ENCODE measurements around the gene MAGED2.
"Not testable (repeated sequence)": the region's sequence is repeated elsewhere in the genome, so short reads cannot be mapped to it uniquely, and the experiment has no call there.

Gene MAGED2, protein sequence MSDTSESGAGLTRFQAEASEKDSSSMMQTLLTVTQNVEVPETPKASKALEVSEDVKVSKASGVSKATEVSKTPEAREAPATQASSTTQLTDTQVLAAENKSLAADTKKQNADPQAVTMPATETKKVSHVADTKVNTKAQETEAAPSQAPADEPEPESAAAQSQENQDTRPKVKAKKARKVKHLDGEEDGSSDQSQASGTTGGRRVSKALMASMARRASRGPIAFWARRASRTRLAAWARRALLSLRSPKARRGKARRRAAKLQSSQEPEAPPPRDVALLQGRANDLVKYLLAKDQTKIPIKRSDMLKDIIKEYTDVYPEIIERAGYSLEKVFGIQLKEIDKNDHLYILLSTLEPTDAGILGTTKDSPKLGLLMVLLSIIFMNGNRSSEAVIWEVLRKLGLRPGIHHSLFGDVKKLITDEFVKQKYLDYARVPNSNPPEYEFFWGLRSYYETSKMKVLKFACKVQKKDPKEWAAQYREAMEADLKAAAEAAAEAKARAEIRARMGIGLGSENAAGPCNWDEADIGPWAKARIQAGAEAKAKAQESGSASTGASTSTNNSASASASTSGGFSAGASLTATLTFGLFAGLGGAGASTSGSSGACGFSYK

DNA sequence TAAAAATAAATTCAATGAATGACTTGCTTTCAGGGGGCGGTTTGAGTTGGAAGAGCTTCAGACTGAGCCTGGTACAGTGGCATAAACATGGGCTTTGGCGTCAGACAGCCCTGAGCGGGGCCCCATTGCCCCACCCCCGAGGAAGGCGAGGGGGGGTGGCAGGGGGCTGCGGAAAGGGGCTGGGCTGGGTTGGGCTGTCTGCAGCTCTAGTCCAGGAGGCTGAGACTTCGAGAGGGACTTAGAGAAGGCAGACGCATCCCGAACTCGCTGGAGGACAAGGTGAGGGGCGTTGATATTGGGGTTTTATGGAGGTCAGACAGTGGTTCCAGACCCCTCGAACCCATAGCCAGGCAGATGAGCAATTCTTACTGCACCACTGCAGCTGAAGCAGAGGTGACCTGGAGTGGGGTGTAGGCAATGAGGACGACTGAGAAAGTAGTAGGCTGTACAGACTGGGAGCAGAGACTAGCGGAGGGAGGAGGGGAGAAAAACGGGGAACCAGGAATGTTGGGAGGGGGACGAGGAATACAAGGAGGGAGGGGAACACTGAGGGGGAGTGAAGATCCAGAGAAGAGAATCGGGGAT lies at the start of gene MAGED2:
Gene MAGED2 (plus strand): TSS at position 222 of the 585 bp plus-strand sequence. CDS start 1,587 bp downstream, outside the sequence.
- DNase-seq (ENCODE audit: low read depth in 3 of 3): no peak

DNA sequence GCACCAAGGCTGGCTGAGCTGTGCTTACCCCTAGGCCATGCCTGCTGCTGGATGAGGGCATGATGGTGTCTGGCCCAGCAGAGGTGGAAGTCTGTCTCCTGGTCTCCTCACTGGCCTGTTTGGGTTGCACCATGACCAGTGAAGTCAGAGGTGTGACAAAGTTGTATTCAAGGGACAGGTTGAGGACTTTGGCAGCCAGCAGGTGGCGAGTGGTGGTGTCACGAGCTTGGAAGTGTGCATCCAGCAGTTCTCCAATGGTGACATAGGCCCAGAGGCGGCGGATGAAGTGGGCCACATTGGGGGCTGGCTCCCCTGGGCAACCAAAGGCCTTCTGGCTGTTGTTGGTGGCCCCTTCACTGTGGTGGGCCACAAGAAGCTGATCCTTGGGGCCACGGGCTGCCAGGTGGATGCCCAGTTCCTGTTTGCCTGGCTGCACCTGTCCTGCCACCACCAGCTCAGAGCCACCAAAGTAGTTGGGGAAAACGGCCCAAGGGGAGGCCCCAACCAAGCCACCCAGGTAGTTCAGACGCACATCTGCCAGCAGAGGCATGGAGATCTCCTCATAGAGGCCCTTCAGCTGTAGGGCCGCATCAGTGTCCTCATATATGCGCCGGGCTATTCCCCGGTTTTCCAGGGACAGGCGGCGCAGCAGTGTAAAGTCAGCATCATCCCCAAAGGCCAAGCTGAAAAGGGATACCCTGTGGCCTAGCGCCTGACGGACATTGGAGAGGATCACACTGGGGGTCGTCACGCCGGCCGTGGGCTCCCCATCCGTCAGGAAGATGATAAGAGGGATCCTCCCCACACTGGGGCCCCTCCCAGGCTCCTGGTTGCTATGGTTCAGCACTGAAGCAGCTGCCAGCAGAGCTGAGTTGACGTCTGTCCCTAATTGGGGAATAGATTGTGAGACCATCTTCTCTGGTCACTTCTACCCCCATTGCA lies 49.2 kb upstream of the MAGED2 start:
- DNase-seq (ENCODE audit: low read depth in 3 of 3): no peak

DNA sequence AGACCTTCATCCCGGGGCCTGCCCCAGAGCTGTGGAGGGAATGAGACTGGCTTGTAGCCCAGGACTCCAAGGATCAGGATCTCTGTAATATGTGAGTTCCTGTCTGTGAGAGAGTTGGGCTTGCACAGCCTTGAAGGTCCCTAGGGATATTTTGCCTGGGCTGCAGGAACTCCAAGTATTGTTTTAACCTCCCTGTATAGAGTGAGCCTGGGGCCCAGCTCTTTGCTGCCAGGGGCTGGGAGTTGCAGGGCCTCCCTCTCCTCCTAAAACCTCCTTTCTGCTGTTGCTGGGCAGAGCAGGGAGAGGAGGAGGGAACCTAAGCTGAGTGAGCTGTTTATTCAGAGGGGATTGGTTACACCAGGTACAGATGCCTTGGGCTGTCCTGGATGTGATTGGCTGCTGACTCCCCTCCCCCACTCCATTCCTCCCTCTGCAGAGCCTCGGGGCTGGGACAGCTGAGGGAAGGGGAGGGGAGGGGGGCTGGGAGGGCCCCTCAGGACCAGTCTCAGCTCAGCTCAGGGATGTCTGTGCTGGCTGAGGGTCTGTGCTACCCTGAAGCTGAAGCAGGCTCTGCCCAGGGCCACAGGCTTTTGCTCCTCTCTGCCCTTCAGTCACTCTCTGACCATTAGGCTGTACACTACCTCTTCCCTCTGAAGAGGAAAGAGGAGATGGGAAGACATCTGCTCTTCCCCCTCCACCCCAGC lies 33.0 kb upstream of the MAGED2 start:
- not testable (repeated sequence) for DNase-seq (ENCODE audit: low read depth in 3 of 3)

DNA sequence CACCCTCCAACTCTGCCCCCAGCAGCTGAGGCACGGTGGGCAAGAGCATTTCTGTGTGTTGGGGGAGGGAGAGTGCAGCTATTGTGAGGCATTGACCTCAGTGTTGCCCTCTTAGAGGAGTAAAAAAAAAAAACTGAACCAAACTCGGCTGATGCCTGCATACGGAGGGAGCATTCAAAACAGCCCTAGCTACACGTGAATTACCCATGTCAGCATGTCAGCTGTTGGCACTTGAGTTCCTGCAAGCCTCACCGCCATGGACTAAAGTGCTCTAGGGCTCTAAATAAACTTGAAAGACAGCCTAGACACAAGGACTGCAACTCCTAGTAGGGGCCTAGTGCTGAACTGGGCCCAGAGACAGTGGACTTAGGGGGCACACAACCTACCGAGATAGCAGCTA lies 31.5 kb upstream of the MAGED2 start:
- DNase-seq (ENCODE audit: low read depth in 3 of 3): no peak

DNA sequence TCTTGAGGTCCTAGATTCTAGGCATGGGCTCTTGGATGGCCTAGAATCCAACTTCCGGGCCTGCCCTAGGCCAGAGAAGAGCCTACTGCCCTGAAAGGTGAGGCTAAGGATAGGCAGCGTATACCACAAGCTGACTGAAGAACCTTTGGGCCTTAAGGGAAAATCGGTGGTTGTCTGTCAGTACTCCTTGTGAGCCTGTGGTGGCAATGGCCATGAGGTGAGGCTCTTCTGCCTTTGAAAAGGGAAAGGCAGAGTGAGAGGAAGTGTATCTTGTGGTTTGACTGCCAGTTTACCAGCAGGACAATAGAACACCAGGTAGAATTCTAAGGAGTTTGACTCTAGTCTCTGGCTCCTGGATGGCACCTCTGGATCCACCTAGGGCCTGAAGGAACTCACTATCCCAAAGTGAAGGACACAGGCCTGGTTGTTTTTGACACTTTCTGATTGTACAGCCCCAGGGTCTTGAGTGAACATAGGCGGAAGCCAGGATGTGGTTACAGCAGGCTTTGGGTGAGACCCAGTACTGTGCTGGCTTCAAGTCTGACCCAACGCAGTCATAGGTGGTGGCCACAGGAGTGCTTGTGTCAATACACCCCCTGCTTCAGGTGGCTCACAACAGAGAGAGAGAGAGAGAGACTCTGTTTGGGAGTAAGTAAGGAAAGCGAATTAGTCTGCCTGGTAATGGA lies 30.4 kb upstream of the MAGED2 start:
- no peak for DNase-seq (ENCODE audit: low read depth in 3 of 3)

DNA sequence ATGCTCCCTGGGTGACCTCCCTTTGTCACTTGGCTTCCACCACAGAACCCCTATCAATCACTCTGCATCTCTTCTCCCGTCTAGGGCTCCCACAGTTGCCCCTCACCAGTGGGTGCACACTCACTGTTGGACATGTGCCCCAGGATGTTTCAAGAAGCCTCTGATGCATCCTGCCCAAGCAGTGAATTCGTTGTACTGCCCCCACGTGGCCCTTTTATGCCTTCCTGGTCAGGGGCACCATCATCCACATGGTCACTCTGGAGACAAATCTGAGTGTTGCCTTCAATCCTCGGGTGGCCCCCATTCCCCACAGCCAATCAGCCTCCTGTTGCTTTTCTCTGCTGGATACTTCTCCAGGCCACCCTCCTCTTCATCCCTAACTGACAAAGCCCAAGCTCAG lies 21.6 kb upstream of the MAGED2 start:
- no peak for DNase-seq (ENCODE audit: low read depth in 3 of 3)

DNA sequence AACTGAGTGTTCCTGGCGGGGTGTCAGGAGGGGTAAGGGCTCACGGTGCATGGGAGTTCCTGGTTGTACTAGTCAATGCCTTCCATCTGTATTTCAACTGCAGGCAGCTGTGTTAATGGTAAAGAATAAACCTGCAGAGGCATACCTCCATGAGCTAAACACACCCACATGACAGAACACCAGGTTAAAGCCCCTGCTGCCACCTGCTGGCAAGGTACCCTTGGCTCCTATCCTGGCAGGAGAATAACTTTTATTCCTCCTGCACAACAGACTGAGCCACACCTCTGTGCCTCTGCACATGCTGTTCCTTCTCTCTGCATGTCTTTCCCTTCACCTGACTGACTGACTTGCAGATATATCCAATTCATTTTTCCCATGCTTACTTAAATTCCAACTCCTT lies 20.6 kb upstream of the MAGED2 start:
- peak in 1 of 3 donors; percentile 5 for DNase-seq (ENCODE audit: low read depth in 3 of 3)

DNA sequence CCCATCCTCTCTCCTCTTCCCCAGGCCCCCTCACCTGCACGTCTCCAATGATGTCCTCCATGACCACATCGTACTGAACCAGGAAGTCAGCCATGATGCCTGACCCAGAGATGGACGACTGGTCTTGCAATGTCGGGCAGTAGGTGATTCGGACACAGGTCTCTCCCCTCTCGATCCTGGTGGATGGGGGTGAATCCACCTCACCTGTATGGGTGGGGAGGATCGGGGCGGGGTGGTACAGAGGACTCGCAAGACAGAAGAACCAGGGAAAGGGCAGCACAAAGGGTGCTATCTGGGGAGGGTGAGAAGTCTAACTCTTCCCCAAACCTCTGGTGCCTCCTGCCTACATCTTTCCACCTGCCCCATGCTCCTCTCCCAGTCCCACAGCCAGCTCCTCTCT lies 19.1 kb upstream of the MAGED2 start:
- no peak for DNase-seq (ENCODE audit: low read depth in 3 of 3)

DNA sequence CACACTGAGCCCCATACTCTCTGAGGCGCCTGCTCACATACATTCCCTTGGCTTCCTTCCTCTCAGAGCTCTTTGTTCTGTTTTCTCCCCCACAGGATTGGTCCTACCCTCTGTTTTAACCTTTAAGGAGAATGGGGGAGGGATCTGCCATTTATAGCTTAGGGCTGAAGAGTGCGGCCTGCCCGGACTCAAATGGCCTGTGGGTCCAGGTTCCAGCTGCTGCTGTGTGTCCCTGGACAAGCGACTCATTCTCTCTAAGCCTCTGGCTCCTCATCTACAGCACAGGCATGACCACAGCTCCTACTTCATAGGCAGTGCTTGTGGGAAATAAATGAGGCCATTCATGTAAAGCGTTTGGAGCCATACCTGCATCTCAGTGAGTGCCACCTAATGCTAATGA lies 18.1 kb upstream of the MAGED2 start:
- DNase-seq (ENCODE audit: low read depth in 3 of 3): not testable (repeated sequence)

DNA sequence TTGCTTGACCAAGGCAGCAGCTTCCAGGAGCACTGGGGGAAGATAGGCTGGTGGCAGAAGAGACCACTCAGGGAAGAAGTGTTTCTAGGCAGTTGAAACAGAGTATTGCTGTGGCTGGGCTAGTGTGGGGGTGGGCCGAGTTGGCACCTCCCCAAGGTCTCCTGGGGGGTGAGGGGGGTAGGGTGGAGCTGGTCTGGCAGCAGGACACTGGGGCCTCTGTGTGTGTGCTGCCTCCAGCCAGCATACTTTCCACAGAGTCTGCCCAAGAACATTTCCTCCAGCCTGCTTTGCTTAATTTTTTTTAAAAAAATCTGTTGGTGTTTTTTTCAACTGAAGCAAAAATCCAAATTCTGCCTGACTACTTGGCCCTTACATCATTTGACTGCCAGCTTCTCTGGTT lies 13.5 kb upstream of the MAGED2 start:
- DNase-seq (ENCODE audit: low read depth in 3 of 3): no peak

DNA sequence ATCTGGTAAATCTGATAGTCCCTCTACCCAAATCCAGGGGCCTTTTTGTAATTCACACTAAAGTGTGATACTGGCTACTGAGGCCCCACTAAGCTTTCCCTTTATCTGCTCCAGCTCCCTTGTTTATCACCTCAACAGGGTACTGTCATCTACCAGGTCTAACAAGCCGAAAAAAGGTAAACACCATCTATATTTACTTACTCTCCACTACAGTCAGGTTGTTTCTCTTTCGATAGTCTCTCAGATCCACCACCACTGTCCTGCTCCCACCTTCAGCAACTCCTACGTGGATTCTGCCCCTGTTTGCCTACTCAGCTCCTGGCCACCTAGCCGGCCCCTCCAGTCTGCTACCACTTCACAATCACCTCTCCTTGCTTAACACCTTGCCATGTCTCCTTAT lies 12.8 kb upstream of the MAGED2 start:
- DNase-seq (ENCODE audit: low read depth in 3 of 3): no peak

DNA sequence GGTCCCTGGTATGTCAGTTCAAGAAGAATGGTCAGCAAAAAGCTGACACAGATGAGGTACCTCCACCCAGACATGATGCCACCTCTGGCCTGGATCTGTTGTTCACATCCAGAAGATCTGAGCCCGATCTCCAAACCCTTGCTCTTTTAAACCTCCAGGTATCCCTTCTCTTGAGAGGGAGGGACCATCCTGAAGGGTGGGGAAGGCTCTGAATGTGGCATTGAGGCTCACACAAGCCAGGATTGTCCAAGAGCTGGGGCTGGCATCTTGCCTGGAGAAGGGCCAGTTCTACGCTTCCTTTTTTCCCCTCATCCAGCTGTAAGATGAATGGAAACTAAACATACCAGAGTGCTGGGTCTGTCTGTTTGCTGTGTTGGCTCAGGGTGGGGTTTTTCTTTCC lies 9.4 kb upstream of the MAGED2 start, which contains the start of gene ITIH6:
Gene ITIH6 (minus strand): TSS at position 119 of the 400 bp plus-strand sequence. CDS start 45 bp downstream, at position 74.
- no peak for DNase-seq (ENCODE audit: low read depth in 3 of 3)

DNA sequence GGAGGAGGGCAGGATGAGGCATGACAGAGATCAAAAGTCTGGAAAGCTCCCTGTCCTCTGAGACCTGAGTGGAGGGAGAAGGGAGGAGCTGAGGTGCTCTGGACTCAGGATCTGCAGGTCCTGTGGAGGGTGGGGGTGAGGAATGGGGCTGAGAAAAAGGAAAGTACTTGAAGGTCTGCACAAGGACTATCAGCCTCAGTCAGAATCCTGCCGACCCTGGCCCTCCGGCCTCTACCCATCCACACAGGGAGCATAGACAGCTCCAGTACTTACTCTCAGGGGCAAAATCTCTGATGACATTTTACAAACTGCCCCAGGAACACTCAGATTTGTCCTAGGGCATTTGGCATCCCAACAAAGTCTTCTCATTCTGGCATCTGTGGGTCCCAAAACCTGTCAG lies 8.5 kb upstream of the MAGED2 start:
- DNase-seq (ENCODE audit: low read depth in 3 of 3): no peak

DNA sequence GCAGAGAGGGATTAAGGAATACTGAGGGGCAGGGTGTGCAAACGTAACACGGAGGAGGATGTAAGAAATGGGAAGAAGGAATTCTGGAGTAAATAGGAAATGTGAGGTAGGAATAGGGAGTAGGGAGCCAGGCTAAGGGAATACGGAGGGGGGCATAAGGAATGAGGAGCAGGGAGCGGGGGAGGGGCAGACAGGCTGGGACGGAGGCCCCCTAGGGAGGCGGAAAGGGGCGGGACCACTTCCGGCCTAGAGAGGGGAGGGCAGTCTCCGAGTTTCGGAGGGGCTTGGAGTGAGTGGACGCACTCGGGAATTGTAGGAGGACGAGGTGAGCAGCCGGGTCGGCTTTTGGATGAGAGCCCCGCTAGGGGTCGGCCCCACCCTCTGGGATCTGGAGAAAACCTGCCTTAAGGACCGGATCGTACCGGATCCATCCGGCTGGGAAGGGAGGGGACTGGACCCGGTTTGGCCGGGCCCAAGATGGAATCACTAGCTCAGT lies 612 bp downstream of the MAGED2 start:
- DNase-seq (ENCODE audit: low read depth in 3 of 3): no peak

DNA sequence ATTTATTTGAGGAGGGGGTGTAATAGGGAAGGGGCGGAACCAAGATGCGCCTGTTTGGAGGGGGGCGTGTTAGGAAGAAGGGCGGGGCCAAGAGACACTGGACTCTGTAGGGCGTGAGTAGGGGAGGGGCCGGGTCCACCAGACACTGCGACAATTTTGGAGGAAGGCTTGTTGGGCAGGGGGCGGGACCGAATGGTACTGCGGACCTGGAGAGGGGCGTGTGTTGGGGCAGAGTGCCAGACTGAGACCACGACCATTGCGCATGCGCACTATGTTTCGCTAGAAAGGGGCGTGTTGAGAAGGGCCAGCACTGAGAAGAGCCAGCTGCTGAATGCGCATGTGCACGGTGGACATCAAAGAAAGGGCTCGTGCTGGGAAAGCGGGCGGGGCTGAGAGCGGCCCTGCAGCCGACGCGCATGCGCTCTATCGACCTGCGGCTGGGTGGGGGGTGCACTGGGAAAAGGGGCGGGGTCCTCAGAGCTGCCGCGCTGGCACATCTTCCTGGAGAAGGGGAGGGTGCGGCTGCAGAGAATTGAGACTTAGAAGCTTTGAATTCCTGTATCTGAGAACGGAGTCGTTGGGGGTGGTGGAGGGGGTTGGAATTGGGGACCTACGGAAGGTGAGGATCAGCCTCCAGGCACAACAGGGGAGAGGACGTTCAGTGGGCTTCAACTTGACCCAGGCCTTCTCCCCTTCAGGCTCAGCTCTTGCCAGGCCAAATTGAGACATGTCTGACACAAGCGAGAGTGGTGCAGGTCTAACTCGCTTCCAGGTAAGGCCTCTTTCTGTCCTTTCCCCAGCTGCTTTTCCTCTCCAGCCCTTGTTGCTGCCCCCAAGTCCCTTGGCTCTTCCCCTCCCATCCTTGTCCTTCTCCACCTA lies 1.3 kb downstream of the MAGED2 start:
- DNase-seq (ENCODE audit: low read depth in 3 of 3): peak; percentile 71 to 86 (median 81)

DNA sequence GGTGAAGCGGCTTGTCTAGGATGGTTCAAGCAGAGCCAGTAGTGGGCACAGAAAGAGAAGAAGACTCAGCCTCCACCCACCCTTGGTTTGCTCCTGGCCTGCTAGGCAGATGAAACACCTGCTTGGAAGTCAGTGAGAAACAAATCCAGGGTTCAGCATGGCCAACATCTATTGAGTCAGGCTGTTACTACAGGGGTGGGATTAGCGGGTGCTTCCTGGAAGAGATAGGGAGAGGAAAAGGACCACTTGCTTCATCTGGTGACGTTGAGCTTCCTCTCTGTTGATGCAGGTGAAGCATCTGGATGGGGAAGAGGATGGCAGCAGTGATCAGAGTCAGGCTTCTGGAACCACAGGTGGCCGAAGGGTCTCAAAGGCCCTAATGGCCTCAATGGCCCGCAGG lies 3.0 kb downstream of the MAGED2 start:
- DNase-seq (ENCODE audit: low read depth in 3 of 3): no peak

DNA sequence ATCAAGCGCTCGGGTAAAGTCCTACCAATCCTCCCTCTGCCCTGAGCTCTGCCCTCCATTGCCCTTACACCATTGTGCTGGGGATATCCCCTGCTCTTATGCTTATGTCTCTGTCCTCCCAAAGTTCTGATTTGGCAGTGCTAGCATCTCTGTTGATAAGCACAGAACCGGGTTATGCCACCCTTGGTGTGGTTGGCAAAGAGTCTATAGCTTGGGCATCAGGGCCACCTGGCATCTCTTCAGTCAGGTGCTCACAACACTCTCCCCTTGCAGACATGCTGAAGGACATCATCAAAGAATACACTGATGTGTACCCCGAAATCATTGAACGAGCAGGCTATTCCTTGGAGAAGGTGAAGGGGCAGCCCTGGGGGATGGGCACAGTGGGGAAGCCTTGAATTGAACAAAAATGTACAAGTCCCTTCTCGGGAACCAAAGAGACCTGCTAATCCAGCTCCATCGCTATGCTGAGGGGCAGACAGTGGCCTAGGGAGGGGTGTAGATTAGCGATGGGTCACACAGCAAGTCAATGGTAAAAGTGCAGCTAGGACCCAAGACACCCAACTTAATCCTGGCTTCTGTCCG lies 3.8 kb downstream of the MAGED2 start:
- DNase-seq (ENCODE audit: low read depth in 3 of 3): no peak

DNA sequence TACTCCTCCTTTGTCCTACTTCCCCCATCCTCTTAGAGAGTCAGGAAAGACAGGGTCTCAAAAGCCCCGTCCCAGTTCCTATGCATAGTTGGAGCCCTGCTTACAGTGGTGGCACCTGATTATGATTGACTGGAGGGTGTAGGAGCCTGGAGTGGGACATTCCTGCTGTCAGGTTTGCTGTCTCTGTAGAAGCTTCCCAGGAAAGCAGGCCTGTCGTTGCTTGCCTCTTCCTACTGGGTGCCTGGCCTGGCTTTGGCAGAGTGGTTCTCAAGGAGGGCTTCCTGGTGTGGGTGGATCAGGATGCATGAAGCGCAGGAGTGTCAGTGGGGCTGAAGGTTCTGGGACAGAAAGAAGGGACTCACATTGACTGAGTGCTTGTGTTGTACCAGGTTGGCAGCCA lies 4.8 kb downstream of the MAGED2 start:
- no peak for DNase-seq (ENCODE audit: low read depth in 3 of 3)

DNA sequence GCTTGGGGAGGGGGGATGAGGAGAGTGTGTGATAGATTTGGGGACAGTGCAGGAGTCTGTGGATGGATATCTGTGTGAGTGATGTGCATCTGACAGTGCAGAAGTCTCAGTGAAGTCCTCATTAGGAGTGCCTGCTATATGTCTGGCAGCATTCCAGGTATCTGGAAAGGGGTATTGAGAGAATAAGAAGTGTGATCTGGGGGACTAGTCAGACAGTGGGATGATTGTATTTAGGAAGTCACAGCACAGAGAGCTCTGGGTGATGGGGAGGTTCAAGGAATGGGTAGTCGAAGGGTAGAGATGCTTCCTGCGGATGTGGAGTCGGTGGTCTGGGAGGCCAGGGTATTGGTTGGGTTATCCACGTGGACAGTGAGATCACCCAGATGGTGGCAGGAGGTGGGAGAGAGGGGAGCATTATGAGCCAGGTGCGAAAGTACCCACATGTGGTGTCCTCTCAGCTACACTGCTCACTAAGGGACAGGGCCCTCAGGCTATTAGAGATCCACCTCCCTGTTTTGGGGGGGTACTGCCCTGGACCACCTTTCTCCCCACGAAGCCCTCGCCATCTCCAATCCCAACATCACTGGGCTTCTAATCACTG lies 9.8 kb downstream of the MAGED2 start:
- no peak for DNase-seq (ENCODE audit: low read depth in 3 of 3)
